ENCODE results near the gene TLE2.

DNA sequence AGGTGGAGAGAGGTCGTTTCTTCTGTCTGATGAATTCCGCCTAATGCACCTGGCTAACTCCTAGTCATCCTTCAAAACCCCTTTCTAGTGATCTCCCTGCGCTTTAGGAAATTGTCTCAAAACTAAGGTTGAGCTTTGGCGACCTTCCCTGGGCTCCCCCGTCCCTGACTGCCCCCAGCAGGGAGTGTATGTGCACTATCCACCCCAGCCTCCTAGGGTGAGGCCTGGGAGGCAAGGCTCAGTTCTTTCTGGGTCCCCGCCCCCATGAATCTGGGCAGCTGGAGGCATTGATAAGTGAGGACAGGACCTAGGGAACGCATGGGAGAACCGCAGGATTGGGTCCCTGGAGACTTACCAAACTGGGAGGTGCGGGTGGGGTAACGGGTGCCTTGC is 51.3 kb downstream of the TLE2 start:
- TF ChIP-seq, protein P1, sequence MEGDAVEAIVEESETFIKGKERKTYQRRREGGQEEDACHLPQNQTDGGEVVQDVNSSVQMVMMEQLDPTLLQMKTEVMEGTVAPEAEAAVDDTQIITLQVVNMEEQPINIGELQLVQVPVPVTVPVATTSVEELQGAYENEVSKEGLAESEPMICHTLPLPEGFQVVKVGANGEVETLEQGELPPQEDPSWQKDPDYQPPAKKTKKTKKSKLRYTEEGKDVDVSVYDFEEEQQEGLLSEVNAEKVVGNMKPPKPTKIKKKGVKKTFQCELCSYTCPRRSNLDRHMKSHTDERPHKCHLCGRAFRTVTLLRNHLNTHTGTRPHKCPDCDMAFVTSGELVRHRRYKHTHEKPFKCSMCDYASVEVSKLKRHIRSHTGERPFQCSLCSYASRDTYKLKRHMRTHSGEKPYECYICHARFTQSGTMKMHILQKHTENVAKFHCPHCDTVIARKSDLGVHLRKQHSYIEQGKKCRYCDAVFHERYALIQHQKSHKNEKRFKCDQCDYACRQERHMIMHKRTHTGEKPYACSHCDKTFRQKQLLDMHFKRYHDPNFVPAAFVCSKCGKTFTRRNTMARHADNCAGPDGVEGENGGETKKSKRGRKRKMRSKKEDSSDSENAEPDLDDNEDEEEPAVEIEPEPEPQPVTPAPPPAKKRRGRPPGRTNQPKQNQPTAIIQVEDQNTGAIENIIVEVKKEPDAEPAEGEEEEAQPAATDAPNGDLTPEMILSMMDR (IDR thresholded peaks at IDR 0.05; ENCODE audit: extremely low read depth in 1 of 2, insufficient read depth in 1 of 2, low read depth in 1 of 2, low read length in 2 of 2): no peak
- TF ChIP-seq POLR2A (IDR thresholded peaks at IDR 0.05; ENCODE audit: low read depth, low read length): no peak
- TF ChIP-seq, protein P2, sequence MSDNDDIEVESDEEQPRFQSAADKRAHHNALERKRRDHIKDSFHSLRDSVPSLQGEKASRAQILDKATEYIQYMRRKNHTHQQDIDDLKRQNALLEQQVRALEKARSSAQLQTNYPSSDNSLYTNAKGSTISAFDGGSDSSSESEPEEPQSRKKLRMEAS (IDR thresholded peaks at IDR 0.05; ENCODE audit: insufficient read depth, insufficient read length): no peak
- TF ChIP-seq EZH2 (IDR thresholded peaks at IDR 0.05; ENCODE audit: borderline replicate concordance, low read depth, low read length, severe bottlenecking): no peak
- no peak for TF ChIP-seq POLR2AphosphoS5 (IDR thresholded peaks at IDR 0.05; ENCODE audit: insufficient read depth, low read depth, low read length)
- no peak for TF ChIP-seq FOS (IDR thresholded peaks at IDR 0.05; ENCODE audit: borderline replicate concordance, insufficient read depth, low read length)
- TF ChIP-seq GATA2 (IDR thresholded peaks at IDR 0.05; ENCODE audit: insufficient read depth, insufficient read length, low read depth, low read length): no peak
- TF ChIP-seq MYC (IDR thresholded peaks at IDR 0.05; ENCODE audit: low read depth, low read length): no peak
- TF ChIP-seq JUN (IDR thresholded peaks at IDR 0.05; ENCODE audit: borderline replicate concordance, insufficient read depth, insufficient read length, low read depth): no peak

Measured in endothelial cell of umbilical vein (primary cell).